HG03066 (cell line): Measurements from ENCODE around the gene ANKRD22.
"Not testable (repeated sequence)": the region's sequence is repeated elsewhere in the genome, so short reads cannot be mapped to it uniquely, and the experiment has no call there.

Experiments
- ATAC-seq: cut with Tn5 transposase; IDR thresholded peaks from one replicate; pipeline ENCODE4 v1.9.1; 2021; ENCODE audit warnings: low read depth; ENCODE audit not compliant: unreplicated experiment

The ANKRD22 gene

GRCh38 chr10:88838766-88839350 is 12.8 kb downstream of the ANKRD22 start:
- no peak for ATAC-seq

GRCh38 chr10:88837632-88838031 is 14.0 kb downstream of the ANKRD22 start:
- not testable (repeated sequence) for ATAC-seq

- ATAC-seq, result peak; percentile 12
Measured at GRCh38 chr10:88835910-88836221, 15.8 kb downstream of the ANKRD22 start.

- peak; percentile 73 for ATAC-seq
Measured at GRCh38 chr10:88835096-88835909, 16.3 kb downstream of the ANKRD22 start.

GRCh38 chr10:88833723-88834122 is 17.9 kb downstream of the ANKRD22 start:
- ATAC-seq, result no peak

- ATAC-seq, result no peak
Measured at GRCh38 chr10:88833156-88833555, 18.5 kb downstream of the ANKRD22 start.

- ATAC-seq, result no peak
Measured at GRCh38 chr10:88832376-88832775, 19.3 kb downstream of the ANKRD22 start.

- no peak for ATAC-seq
Measured at GRCh38 chr10:88831709-88832108, 19.9 kb downstream of the ANKRD22 start.

- no peak for ATAC-seq
Measured at GRCh38 chr10:88830643-88831268, 20.9 kb downstream of the ANKRD22 start.

- no peak for ATAC-seq
Measured at GRCh38 chr10:88828310-88828709, 23.3 kb downstream of the ANKRD22 start.

- ATAC-seq, result no peak
Measured at GRCh38 chr10:88827671-88828070, 24.0 kb downstream of the ANKRD22 start.

GRCh38 chr10:88826388-88826787 is 25.3 kb downstream of the ANKRD22 start:
- no peak for ATAC-seq

GRCh38 chr10:88820748-88821401 is 30.8 kb downstream of the ANKRD22 start:
- ATAC-seq, result no peak

GRCh38 chr10:88819290-88819689 is 32.4 kb downstream of the ANKRD22 start:
- no peak for ATAC-seq

GRCh38 chr10:88813200-88813599 is 38.4 kb downstream of the ANKRD22 start:
- ATAC-seq, result no peak

- no peak for ATAC-seq
Measured at GRCh38 chr10:88810196-88810961, 41.3 kb downstream of the ANKRD22 start.

GRCh38 chr10:88809621-88810020 is 42.0 kb downstream of the ANKRD22 start:
- no peak for ATAC-seq

- ATAC-seq, result no peak
Measured at GRCh38 chr10:88805924-88806323, 45.7 kb downstream of the ANKRD22 start.

GRCh38 chr10:88805361-88805760 is 46.3 kb downstream of the ANKRD22 start:
- no peak for ATAC-seq

GRCh38 chr10:88804083-88804812 is 47.4 kb downstream of the ANKRD22 start:
- no peak for ATAC-seq
